ENCODE measurements around the gene PLEKHM2. TPM values are rescaled to one million over a fixed set of nuclear protein-coding genes. Genes with fewer than 3 reads are reported as not detected.

The PLEKHM2 gene
- total RNA-seq, 1 experiment from 2014 or later = 45.9 TPM

DNA sequence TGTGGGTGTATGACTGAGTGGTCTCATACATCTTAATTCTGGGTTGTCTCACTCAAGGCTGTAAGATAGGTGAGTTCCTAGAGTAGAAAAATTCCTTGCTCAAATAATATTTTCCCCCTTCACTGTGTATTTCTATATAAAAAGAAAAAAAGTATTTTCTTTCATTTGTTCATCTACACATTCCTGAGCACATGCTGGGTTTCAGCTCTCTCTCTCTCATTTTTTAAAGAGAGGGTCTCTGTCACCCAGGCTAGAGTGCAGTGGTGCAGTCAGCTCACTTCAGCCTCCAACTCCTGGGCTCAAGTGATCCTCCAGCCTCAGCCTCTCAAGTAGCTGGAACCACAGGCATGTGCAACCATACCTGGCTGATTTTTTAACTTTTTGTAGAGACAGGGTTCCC is 44.9 kb upstream of the PLEKHM2 start:
- no peak overlapping the region for H3K9ac ChIP-seq (ENCODE audit: extremely low read depth, insufficient read length, low read length)
- H3K4me3 Mint-ChIP-seq = no peak overlapping the region
- no peak overlapping the region for H2AFZ ChIP-seq (ENCODE audit: low read length)
- TF ChIP-seq, protein P1, sequence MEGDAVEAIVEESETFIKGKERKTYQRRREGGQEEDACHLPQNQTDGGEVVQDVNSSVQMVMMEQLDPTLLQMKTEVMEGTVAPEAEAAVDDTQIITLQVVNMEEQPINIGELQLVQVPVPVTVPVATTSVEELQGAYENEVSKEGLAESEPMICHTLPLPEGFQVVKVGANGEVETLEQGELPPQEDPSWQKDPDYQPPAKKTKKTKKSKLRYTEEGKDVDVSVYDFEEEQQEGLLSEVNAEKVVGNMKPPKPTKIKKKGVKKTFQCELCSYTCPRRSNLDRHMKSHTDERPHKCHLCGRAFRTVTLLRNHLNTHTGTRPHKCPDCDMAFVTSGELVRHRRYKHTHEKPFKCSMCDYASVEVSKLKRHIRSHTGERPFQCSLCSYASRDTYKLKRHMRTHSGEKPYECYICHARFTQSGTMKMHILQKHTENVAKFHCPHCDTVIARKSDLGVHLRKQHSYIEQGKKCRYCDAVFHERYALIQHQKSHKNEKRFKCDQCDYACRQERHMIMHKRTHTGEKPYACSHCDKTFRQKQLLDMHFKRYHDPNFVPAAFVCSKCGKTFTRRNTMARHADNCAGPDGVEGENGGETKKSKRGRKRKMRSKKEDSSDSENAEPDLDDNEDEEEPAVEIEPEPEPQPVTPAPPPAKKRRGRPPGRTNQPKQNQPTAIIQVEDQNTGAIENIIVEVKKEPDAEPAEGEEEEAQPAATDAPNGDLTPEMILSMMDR (conservative IDR thresholded peaks at IDR 0.05) = no peak
- no peak overlapping the region for H3K18ac ChIP-seq (ENCODE audit: insufficient read length, low read depth, low read length)
- H3K23me2 ChIP-seq (ENCODE audit: insufficient read length, low read depth, low read length, poor library complexity, severe bottlenecking) = no peaks in the 10 kb centered on the region
- no peaks in the 10 kb centered on the region for H3K4me1 Mint-ChIP-seq
- H3K9me3 Mint-ChIP-seq = no peaks in the 10 kb centered on the region
- no peaks in the 10 kb centered on the region for H3K27me3 ChIP-seq (ENCODE audit: insufficient read depth, low read length)
- no peaks in the 10 kb centered on the region for H3K9me3 ChIP-seq (ENCODE audit: control insufficient read depth, low read depth, low read length)
- no peak overlapping the region for H2BK120ac ChIP-seq (ENCODE audit: low read depth, low read length, poor library complexity, severe bottlenecking)
- no peak overlapping the region for H3K23ac ChIP-seq (ENCODE audit: insufficient read length, low read depth, low read length)
- no peak overlapping the region for H2AK5ac ChIP-seq (ENCODE audit: insufficient read length, low read length)
- H3K27ac Mint-ChIP-seq = no peak overlapping the region
- no peak overlapping the region for H3K27ac ChIP-seq (ENCODE audit: insufficient read length, low read depth, low read length)
- peaks cover 45 to 91% (median 88%) of the 10 kb centered on the region in 3 experiments for H3K36me3 Mint-ChIP-seq (ENCODE audit: insufficient read depth in 1 of 3, low read depth in 3 of 3)
- no peak for DNase-seq
- no peak overlapping the region for H2BK20ac ChIP-seq (ENCODE audit: low read depth, low read length, poor library complexity, severe bottlenecking)
- H3K79me1 ChIP-seq (ENCODE audit: insufficient read depth, low read depth, low read length, poor library complexity, severe bottlenecking) = peaks cover 2% of the 10 kb centered on the region
- H2BK5ac ChIP-seq (ENCODE audit: insufficient read length, low read length) = no peak overlapping the region
- H2BK12ac ChIP-seq (ENCODE audit: insufficient read length, low read depth, low read length) = no peak overlapping the region
- H3K4ac ChIP-seq (ENCODE audit: low read depth, low read length) = no peak overlapping the region
- no peak overlapping the region for H4K8ac ChIP-seq (replicated peaks; ENCODE audit: insufficient read length, low read depth, low read length)
- no peaks in the 10 kb centered on the region for H4K20me1 ChIP-seq (ENCODE audit: control insufficient read depth, insufficient read depth, insufficient read length)
- no peak overlapping the region for H3K4me2 ChIP-seq (ENCODE audit: insufficient read depth, insufficient read length, low read length)
- no peak overlapping the region for H3K56ac ChIP-seq (ENCODE audit: insufficient read length, low read depth, low read length)
- no peak overlapping the region for H3K14ac ChIP-seq (ENCODE audit: insufficient read depth, low read length)
- H4K91ac ChIP-seq (ENCODE audit: insufficient read length, low read depth, low read length) = no peak overlapping the region
- no peaks in the 10 kb centered on the region for H3K4me1 ChIP-seq (ENCODE audit: insufficient read depth, low read length)
- H3K27me3 Mint-ChIP-seq (ENCODE audit: low read depth) = no peaks in the 10 kb centered on the region
- H3T11ph ChIP-seq (ENCODE audit: low read length) = no peak overlapping the region
- no peak overlapping the region for H4K5ac ChIP-seq (ENCODE audit: insufficient read length, low read depth, low read length)
- H2BK15ac ChIP-seq (ENCODE audit: low read depth, low read length) = no peak overlapping the region
- H3K79me2 ChIP-seq (ENCODE audit: insufficient read depth, low read length) = no peaks in the 10 kb centered on the region
